Pulmonary artery endothelial cell (primary cell): ENCODE data around the gene NUBP1. TPM values are rescaled to one million over a fixed set of nuclear protein-coding genes. Genes with fewer than 3 reads are reported as not detected.

Experiments
- DNase-seq: peaks from one replicate; pipeline ENCODE4 v3.0.0-alpha.2; 2011; ENCODE audit warnings: low read depth, low spot score
- total RNA-seq: library from RNA; depleted of rRNA; stranded (reverse); fragments of >200 nt; gene quantifications from 2 replicates; pipeline ENCODE4 v1.2.3, GENCODE V29; 2014

NUBP1 gene
- total RNA-seq, 1 donor from 2014 or later = 27.6 TPM

GRCh38 chr16:10805334-10805733 is 61.7 kb downstream of the NUBP1 start:
- no peak for DNase-seq

GRCh38 chr16:10806698-10807097 is 63.1 kb downstream of the NUBP1 start:
- no peak for DNase-seq

GRCh38 chr16:10808218-10808617 is 64.6 kb downstream of the NUBP1 start:
- no peak for DNase-seq

- no peak for DNase-seq
Measured at GRCh38 chr16:10808850-10809249, 65.2 kb downstream of the NUBP1 start.

GRCh38 chr16:10809706-10810105 is 66.1 kb downstream of the NUBP1 start:
- no peak for DNase-seq

GRCh38 chr16:10812312-10813098 is 68.9 kb downstream of the NUBP1 start:
- DNase-seq = no peak

GRCh38 chr16:10813099-10813455 is 69.4 kb downstream of the NUBP1 start:
- DNase-seq = no peak

- no peak for DNase-seq
Measured at GRCh38 chr16:10817514-10817913, 73.9 kb downstream of the NUBP1 start.

GRCh38 chr16:10817963-10818941 is 74.6 kb downstream of the NUBP1 start, which contains the start of gene TVP23A:
TVP23A (minus strand) TSS chr16:10818794; CDS start chr16:10818493, 301 bp downstream.
- no peak for DNase-seq

Other genes with a start within 250 kb of the NUBP1 start
- 16.7 and 19.8 TPM in 2 replicates for gene EMP2, start 163.2 kb upstream of the NUBP1 start, total RNA-seq
- not detected in 2 replicates for gene TEKT5, start 48.9 kb upstream of the NUBP1 start, total RNA-seq
- gene TVP23A, start 75.0 kb downstream of the NUBP1 start, total RNA-seq = not detected in 2 replicates
- 0.07 and 0.14 TPM in 2 replicates for gene CIITA, start 133.4 kb downstream of the NUBP1 start, total RNA-seq
- gene DEXI, start 198.6 kb downstream of the NUBP1 start, total RNA-seq = 38.4 and 45.5 TPM in 2 replicates
- 13.0 and 14.0 TPM in 2 replicates for gene CLEC16A, start 200.7 kb downstream of the NUBP1 start, total RNA-seq